GM23338 (cell line): ENCODE measurements around the gene LRRC58. TPM values are rescaled to one million over a fixed set of nuclear protein-coding genes. Genes with fewer than 3 reads are reported as not detected.

Source experiments
- ATAC-seq: fragments of 200-7000 bp; cut with Tn5 transposase; 3 replicates; pipeline ENCODE4 v1.9.1; 2020
- DNase-seq: peaks from one replicate; pipeline ENCODE4 v3.0.0-alpha.2; 2015; ENCODE audit warnings: low spot score
- H2AFZ ChIP-seq: fragments of 200-600 bp; sonication (generic); 2 replicates; pipeline ENCODE4 v1.8.0; 2016; ENCODE audit warnings: antibody characterized with exemption, mild to moderate bottlenecking, moderate library complexity
- H3F3A ChIP-seq: fragments of 200-600 bp; sonication (generic); replicated peaks from 2 replicates; pipeline ENCODE4 v1.8.0; 2017; ENCODE audit warnings: antibody characterized with exemption, mixed run types, low read depth
- H3K27ac ChIP-seq: fragments of 200-600 bp; sonication (generic); 2 replicates; pipeline ENCODE4 v1.6.1; 2016; ENCODE audit warnings: low read depth
- H3K27me3 ChIP-seq: fragments of 200-600 bp; sonication (generic); 2 replicates; pipeline ENCODE4 v1.8.0; 2016; ENCODE audit warnings: mild to moderate bottlenecking, mixed run types, moderate library complexity; ENCODE audit not compliant: insufficient read depth
- H3K36me3 ChIP-seq: fragments of 200-600 bp; sonication (generic); 2 replicates; pipeline ENCODE4 v1.8.0; 2016; ENCODE audit warnings: mild to moderate bottlenecking; ENCODE audit not compliant: insufficient read depth
- H3K4me1 ChIP-seq: fragments of 200-600 bp; sonication (generic); 2 replicates; pipeline ENCODE4 v1.8.0; 2016; ENCODE audit warnings: mild to moderate bottlenecking, moderate library complexity; ENCODE audit not compliant: insufficient read depth
- H3K4me2 ChIP-seq: fragments of 200-600 bp; sonication (generic); 2 replicates; pipeline ENCODE4 v1.7.1; 2017; ENCODE audit warnings: mixed run types
- H3K4me3 ChIP-seq: fragments of 200-600 bp; sonication (generic); 2 replicates; pipeline ENCODE4 v1.6.1; 2016; ENCODE audit warnings: mixed run types
- H3K79me2 ChIP-seq: fragments of 200-600 bp; sonication (generic); replicated peaks from 2 replicates; pipeline ENCODE4 v1.8.0; 2017; ENCODE audit warnings: mild to moderate bottlenecking; ENCODE audit not compliant: insufficient read depth
- H3K9me2 ChIP-seq: fragments of 200-600 bp; sonication (generic); 2 replicates; pipeline ENCODE4 v1.8.0; 2017; ENCODE audit not compliant: insufficient read depth
- H4K20me1 ChIP-seq: fragments of 200-600 bp; sonication (generic); replicated peaks from 2 replicates; pipeline ENCODE4 v1.8.0; 2017; ENCODE audit warnings: mild to moderate bottlenecking; ENCODE audit not compliant: insufficient read depth
- H3K27ac Mint-ChIP-seq: 2 replicates; pipeline ENCODE4 v1.8.0; 2020; ENCODE audit warnings: inconsistent platforms, mild to moderate bottlenecking, moderate library complexity, mixed read lengths
- H3K27me3 Mint-ChIP-seq: 3 replicates; pipeline ENCODE4 v1.8.0; 2022; ENCODE audit warnings: low read depth, mild to moderate bottlenecking, moderate library complexity, mixed read lengths, inconsistent platforms; ENCODE audit not compliant: insufficient read depth, poor library complexity
- H3K36me3 Mint-ChIP-seq: 3 replicates; pipeline ENCODE4 v1.8.0; 2021; ENCODE audit warnings: low read depth, mild to moderate bottlenecking, inconsistent platforms, moderate library complexity, mixed read lengths
- H3K4me1 Mint-ChIP-seq: 3 replicates; pipeline ENCODE4 v1.8.0; 2020; ENCODE audit warnings: mild to moderate bottlenecking, inconsistent platforms, mixed read lengths
- H3K4me3 Mint-ChIP-seq: 3 replicates; pipeline ENCODE4 v1.8.0; 2021; ENCODE audit warnings: moderate library complexity, mild to moderate bottlenecking, inconsistent platforms, mixed read lengths
- H3K9me3 Mint-ChIP-seq: 3 replicates; pipeline ENCODE4 v1.8.0; 2020; ENCODE audit warnings: moderate library complexity, mild to moderate bottlenecking, inconsistent platforms, mixed read lengths
- CREB1 ChIP-seq: fragments of 250-450 bp; sonication (Bioruptor Pico); IDR thresholded peaks from 2 replicates; pipeline ENCODE4 v1.5.0; 2020; ENCODE audit warnings: low read depth, mild to moderate bottlenecking, moderate library complexity
- CTCF ChIP-seq, 2 experiments: fragments of 200-600 bp in 1 of 2; sonication (generic) in 1 of 2; conservative IDR thresholded peaks; 2 replicates each; pipeline versions ENCODE4 v1.5.1 to v1.6.1; 2016 to 2017; ENCODE audit warnings: antibody characterized with exemption in 2 of 2, low read depth in 2 of 2, mild to moderate bottlenecking in 2 of 2, moderate library complexity in 1 of 2
- ETS1 ChIP-seq: IDR thresholded peaks from 2 replicates; pipeline ENCODE4 v1.6.1; 2016; ENCODE audit warnings: antibody characterized with exemption
- EZH2 ChIP-seq: fragments of 200-600 bp; sonication (generic); IDR thresholded peaks from one replicate; pipeline ENCODE4 v1.8.0; 2017; ENCODE audit warnings: antibody characterized with exemption, mild to moderate bottlenecking, low read depth; ENCODE audit not compliant: unreplicated experiment
- EZH2phosphoT487 ChIP-seq: fragments of 200-600 bp; sonication (generic); IDR thresholded peaks from one replicate; pipeline ENCODE4 v1.8.1; 2018; ENCODE audit warnings: antibody characterized with exemption; ENCODE audit not compliant: unreplicated experiment
- JUNB ChIP-seq: IDR thresholded peaks from one replicate; pipeline ENCODE4 v1.6.1; 2016; ENCODE audit warnings: antibody characterized with exemption; ENCODE audit not compliant: unreplicated experiment
- NANOG ChIP-seq: IDR thresholded peaks from 2 replicates; pipeline ENCODE4 v1.6.1; 2016; ENCODE audit warnings: antibody characterized with exemption, borderline replicate concordance
- POLR2AphosphoS5 ChIP-seq: IDR thresholded peaks from 2 replicates; pipeline ENCODE4 v1.6.1; 2016; ENCODE audit warnings: antibody characterized with exemption, low read depth
- REST ChIP-seq: IDR thresholded peaks from one replicate; pipeline ENCODE4 v1.6.1; 2018; ENCODE audit warnings: antibody characterized with exemption; ENCODE audit not compliant: unreplicated experiment
- STAT1 ChIP-seq: IDR thresholded peaks from one replicate; pipeline ENCODE4 v1.6.1; 2016; ENCODE audit warnings: antibody characterized with exemption; ENCODE audit not compliant: unreplicated experiment
- ZNF114 ChIP-seq: fragments of 250-450 bp; sonication (Bioruptor Pico); IDR thresholded peaks from 2 replicates; pipeline ENCODE4 v1.5.0; 2020; ENCODE audit warnings: mild to moderate bottlenecking, moderate library complexity
- ZNF331 ChIP-seq: fragments of 250-450 bp; sonication (Bioruptor Pico); IDR thresholded peaks from 2 replicates; pipeline ENCODE4 v1.5.0; 2020; ENCODE audit warnings: low read depth, mild to moderate bottlenecking, moderate library complexity
- ZNF462 ChIP-seq: fragments of 250-450 bp; sonication (Bioruptor Pico); IDR thresholded peaks from 2 replicates; pipeline ENCODE4 v1.5.0; 2020; ENCODE audit warnings: mild to moderate bottlenecking, moderate library complexity
- polyA plus RNA-seq: library from polyadenylated mRNA; unstranded; fragments of >200 nt; fragmentation: Nextera tagmentation; extraction: Ambion mirVana; gene quantifications from 2 replicates; pipeline ENCODE4 v1.2.1, GENCODE V29; 2016
- total RNA-seq: library from RNA; depleted of rRNA; stranded (reverse); fragments of >200 nt; shearing (Covaris generic); gene quantifications from 2 replicates; pipeline ENCODE4 v1.2.3, GENCODE V29; 2014

The LRRC58 gene
- total and polyA plus RNA-seq, 2 experiments from 2014 or later, result 7.0 to 23.8 TPM

- Histone ChIP-seq H3K4me3 (no peak overlapping the region), H3F3A (no peaks in the 10 kb centered on the region; the same call in 1 of the 2 replicates), H3K79me2 (peaks cover 12% of the 10 kb centered on the region), H3K27ac (no peak overlapping the region), H4K20me1 (0 out of 2 replicates have a peak, but pooled peaks cover 4% of the 10 kb centered on the region), H3K4me1 (peaks cover 10% of the 10 kb centered on the region), H3K4me2 (no peak overlapping the region), H3K36me3 (no peaks in the 10 kb centered on the region), H3K27me3 (peaks cover 22% of the 10 kb centered on the region), H3K9me2 (no peaks in the 10 kb centered on the region), H2AFZ (no peak overlapping the region)
- TF ChIP-seq NANOG (no peak), EZH2phosphoT487 (no peak), ETS1 (no peak), ZNF114 (CRISPR knock-in tag) (no peak), CTCF (conservative IDR thresholded peaks at IDR 0.05; ENCODE audit: low read depth in 2 of 2) (no peak), STAT1 (no peak), ZNF331 (CRISPR knock-in tag) (no peak), REST (no peak), CREB1 (CRISPR knock-in tag) (no peak), ZNF462 (CRISPR knock-in tag) (no peak), EZH2 (no peak), JUNB (no peak), POLR2AphosphoS5 (no peak)
- no peak for ATAC-seq
- Mint-ChIP-seq H3K27me3 (peaks cover 9% of the 10 kb centered on the region), H3K9me3 (no peaks in the 10 kb centered on the region), H3K4me3 (no peak overlapping the region), H3K36me3 (peaks cover 2% of the 10 kb centered on the region; the same call in 2 of the 3 replicates), H3K4me1 (peaks cover 21% of the 10 kb centered on the region), H3K27ac (no peak overlapping the region)
- DNase-seq, result no peak
These were observed 2.9 kb upstream of the LRRC58 start for GRCh38 chr3:120352017-120352416.
